Gastroesophageal sphincter (tissue), 4 donors: ENCODE data around the gene DAZAP2. TPM values are rescaled to one million over a fixed set of nuclear protein-coding genes. Genes with fewer than 3 reads are reported as not detected.

Experiments
- ATAC-seq: fragments of 150-250 bp; one replicate; pipeline ENCODE4 v1.9.1; 2016; ENCODE audit warnings: mild to moderate bottlenecking, moderate library complexity
- H3K27ac ChIP-seq, 4 donors: fragments of 200-600 bp; sonication (generic) in 3 of 4; 1 replicate in 3 of 4; 2 replicates in 1 of 4; pipeline ENCODE4 v1.5.1; 2016 to 2019
- H3K27me3 ChIP-seq: fragments of 200-600 bp; sonication (generic); one replicate; pipeline ENCODE4 v1.5.1; 2019
- H3K36me3 ChIP-seq, 2 donors: fragments of 200-600 bp; sonication (generic); one replicate each; pipeline ENCODE4 v1.5.1; 2019; ENCODE audit warnings: control low read depth in 1 of 2
- H3K4me1 ChIP-seq, 3 donors: fragments of 200-600 bp; sonication (generic); 1 replicate in 2 of 3; 2 replicates in 1 of 3; pipeline ENCODE4 v1.5.1; 2016 to 2019; ENCODE audit warnings: control low read depth in 2 of 3
- H3K4me3 ChIP-seq, 2 donors: fragments of 200-600 bp; sonication (generic); one replicate each; pipeline ENCODE4 v1.5.1; 2019; ENCODE audit warnings: mild to moderate bottlenecking in 1 of 2, moderate library complexity in 1 of 2
- H3K9me3 ChIP-seq, 3 donors: fragments of 200-600 bp; sonication (generic); one replicate each; pipeline ENCODE4 v1.5.1; 2017 to 2019; ENCODE audit warnings: control low read depth in 2 of 3
- EP300 ChIP-seq: sonication (generic); formaldehyde crosslinking; IDR thresholded peaks from one replicate; pipeline ENCODE4 v1.6.1; 2017; ENCODE audit warnings: antibody characterized with exemption, mild to moderate bottlenecking
- POLR2A ChIP-seq, 2 donors: fragments of 450-650 bp; IDR thresholded peaks; one replicate each; pipeline ENCODE4 v1.6.1; 2017; ENCODE audit warnings: antibody characterized with exemption in 2 of 2, mild to moderate bottlenecking in 2 of 2, moderate library complexity in 1 of 2
- POLR2AphosphoS5 ChIP-seq: sonication (generic); formaldehyde crosslinking; IDR thresholded peaks from one replicate; pipeline ENCODE4 v1.6.1; 2017; ENCODE audit warnings: antibody characterized with exemption
- WGBS, 2 donors: methylation state at CpG; one replicate each; pipeline ENCODE4 v1.1.5; 2018; ENCODE audit warnings: low coverage in 1 of 2; 5-methylcytosine and 5-hydroxymethylcytosine counted together
- total RNA-seq, 4 donors: library from RNA; depleted of rRNA; stranded (reverse); fragments of >200 nt; gene quantifications; one replicate each; pipeline ENCODE4 v1.1.0, GENCODE V29; 2016
- TF ChIP-seq, protein P1 (sequence below), 4 experiments: fragments of 200-600 bp in 2 of 4; fragments of 450-650 bp in 2 of 4; sonication (generic) in 1 of 4; IDR thresholded peaks; one replicate each; pipeline ENCODE4 v1.5.1; 2017 to 2019; ENCODE audit warnings: antibody characterized with exemption in 4 of 4, mild to moderate bottlenecking in 2 of 4, moderate library complexity in 2 of 4

DAZAP2 gene
- total RNA-seq, 4 donors from 2014 or later, result 261 to 337 (median 311) TPM

DNA sequence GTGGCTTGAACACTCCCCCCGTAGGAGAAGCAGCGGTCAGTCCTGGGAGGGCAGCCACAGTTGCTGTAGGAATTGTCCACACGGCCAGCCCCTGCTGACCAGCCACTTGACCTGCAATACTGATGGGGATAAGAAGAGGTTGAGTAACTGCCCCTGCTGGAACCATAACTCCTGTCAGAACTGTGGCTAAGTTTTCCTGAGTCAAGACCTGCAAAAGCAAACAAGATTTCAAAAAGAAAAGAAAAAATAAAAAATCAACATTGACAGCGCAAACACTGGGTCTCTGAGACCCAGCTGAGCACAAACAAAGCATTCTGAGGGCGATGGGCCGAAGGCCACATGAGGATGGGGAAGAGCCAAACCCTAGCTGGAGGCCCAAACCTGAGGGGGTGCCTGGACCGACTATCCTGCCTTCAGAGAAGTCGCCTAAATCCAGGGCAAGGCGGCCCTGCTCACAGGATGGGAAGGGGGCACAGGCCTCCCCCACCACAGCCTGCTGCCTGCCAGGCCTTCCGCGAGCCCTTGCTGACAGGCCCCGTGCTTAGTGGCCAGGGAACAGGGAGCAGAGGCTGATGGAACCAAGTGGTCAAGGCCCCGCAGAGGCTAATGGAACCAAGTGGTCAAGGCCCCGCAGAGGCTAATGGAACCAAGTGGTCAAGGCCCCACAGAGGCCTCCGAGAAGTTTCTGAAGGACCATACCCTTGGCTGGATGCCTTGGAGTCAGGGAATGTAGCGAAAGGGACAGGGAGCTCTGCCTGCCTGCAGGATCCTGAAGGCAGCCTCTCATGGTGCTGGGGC is 39.9 kb upstream of the DAZAP2 start:
- Histone ChIP-seq H3K4me1 (no peaks in the 10 kb centered on the region), H3K9me3 (no peaks in the 10 kb centered on the region), H3K36me3 (peaks cover 0 to 87% of the 10 kb centered on the region in 2 donors), H3K27me3 (no peaks in the 10 kb centered on the region), H3K4me3 (no peak overlapping the region), H3K27ac (no peak overlapping the region)
- WGBS, 2 donors, result 85 to 89% methylated on average over 6 to 11 of the region's 16 CpGs
- TF ChIP-seq, protein P1, sequence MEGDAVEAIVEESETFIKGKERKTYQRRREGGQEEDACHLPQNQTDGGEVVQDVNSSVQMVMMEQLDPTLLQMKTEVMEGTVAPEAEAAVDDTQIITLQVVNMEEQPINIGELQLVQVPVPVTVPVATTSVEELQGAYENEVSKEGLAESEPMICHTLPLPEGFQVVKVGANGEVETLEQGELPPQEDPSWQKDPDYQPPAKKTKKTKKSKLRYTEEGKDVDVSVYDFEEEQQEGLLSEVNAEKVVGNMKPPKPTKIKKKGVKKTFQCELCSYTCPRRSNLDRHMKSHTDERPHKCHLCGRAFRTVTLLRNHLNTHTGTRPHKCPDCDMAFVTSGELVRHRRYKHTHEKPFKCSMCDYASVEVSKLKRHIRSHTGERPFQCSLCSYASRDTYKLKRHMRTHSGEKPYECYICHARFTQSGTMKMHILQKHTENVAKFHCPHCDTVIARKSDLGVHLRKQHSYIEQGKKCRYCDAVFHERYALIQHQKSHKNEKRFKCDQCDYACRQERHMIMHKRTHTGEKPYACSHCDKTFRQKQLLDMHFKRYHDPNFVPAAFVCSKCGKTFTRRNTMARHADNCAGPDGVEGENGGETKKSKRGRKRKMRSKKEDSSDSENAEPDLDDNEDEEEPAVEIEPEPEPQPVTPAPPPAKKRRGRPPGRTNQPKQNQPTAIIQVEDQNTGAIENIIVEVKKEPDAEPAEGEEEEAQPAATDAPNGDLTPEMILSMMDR (IDR thresholded peaks at IDR 0.05), result no peak
- TF ChIP-seq EP300, result no peak
- ATAC-seq, result no peak

DNA sequence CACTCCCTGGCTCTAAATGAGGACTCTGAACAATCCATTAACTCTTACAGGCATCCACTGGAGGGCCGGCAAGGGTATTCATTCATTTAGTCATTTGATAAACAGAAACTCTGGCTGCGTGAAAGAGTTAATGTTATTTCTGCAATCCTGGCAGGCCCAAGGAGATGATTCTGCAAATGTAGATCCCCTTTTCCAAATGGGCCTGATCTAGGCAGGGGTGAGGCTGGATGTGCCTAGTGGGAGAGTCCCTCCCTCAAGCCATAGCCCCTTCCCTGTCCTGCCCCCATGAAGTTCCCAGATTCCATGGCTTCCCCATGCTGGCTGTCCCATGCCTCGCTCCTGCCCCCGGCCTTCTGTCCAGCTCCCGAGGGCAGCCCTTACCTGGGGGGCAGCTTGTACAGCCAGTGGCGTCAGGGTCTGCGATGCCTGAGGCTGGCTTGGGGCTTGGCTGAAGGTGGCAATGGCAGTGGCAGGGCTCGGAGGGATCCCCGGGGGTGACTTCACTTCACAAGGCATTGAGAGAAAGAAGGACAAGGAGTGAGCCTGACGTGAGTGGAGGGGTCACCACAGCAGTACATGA is 39.2 kb upstream of the DAZAP2 start:
- Histone ChIP-seq H3K27me3 (no peaks in the 10 kb centered on the region), H3K36me3 (peaks cover 0 to 84% of the 10 kb centered on the region in 2 donors), H3K9me3 (no peaks in the 10 kb centered on the region), H3K4me3 (no peak overlapping the region), H3K4me1 (no peaks in the 10 kb centered on the region), H3K27ac (no peak overlapping the region)
- WGBS, 2 donors, result 50% methylated on average over 1 of the region's 10 CpGs; no CpG with 5 or more reads in 1 of the 2 donors
- no peak for TF ChIP-seq POLR2A (IDR thresholded peaks at IDR 0.05)
- TF ChIP-seq, protein P1 (IDR thresholded peaks at IDR 0.05), result no peak
- no peak for TF ChIP-seq POLR2AphosphoS5
- ATAC-seq, result no peak

DNA sequence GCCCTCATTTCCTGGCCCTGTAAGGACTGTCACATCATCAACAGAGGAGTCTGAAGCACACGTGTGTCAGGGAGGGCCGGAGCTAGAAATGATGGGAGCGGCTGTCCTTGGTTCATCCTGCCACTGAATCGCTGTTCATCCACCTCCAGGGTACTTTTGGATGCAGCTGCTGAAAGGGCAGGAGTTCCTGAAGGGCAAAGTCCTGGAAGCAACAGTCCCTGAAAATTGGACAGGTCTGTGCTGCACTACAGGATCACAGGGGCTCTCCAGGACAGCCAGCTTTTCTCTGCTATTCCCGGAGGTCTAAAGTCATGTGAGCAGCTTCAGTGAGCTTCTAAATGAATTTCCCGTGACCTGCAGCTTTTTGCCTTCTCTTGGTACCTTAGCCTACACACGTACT is 38.5 kb upstream of the DAZAP2 start:
- no peaks in the 10 kb centered on the region for H3K9me3 ChIP-seq
- TF ChIP-seq POLR2A (IDR thresholded peaks at IDR 0.05) (no peak), POLR2AphosphoS5 (no peak), EP300 (no peak)
- TF ChIP-seq, protein P1 (IDR thresholded peaks at IDR 0.05), result no peak
- peaks cover 0 to 77% of the 10 kb centered on the region in 2 donors for H3K36me3 ChIP-seq
- no peak for ATAC-seq
- H3K27ac ChIP-seq, result no peak overlapping the region
- H3K4me1 ChIP-seq, result no peaks in the 10 kb centered on the region
- no peak overlapping the region for H3K4me3 ChIP-seq
- no peaks in the 10 kb centered on the region for H3K27me3 ChIP-seq
- 86 to 93% methylated on average over 2 of the region's 7 CpGs for WGBS, 2 donors

DNA sequence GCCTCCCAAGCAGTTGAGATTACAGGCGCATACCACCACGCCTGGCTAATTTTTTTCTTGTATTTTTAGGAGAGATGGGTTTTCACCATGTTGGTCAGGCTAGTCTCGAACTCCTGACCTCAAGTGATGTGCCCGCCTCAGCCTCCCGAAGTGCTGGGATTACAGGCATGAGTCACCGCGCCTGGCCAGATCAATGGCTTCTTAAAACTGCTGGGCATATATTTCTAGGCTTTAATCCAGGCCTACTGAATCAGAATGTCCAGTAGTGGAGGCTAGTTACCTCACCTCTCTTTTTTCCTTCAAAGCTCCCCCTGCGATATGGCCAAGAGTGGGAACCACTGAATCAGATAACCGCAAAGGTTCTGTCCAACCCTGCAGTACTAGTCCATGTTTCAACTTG is 37.8 kb upstream of the DAZAP2 start:
- ATAC-seq, result no peak
- TF ChIP-seq POLR2A (IDR thresholded peaks at IDR 0.05), result no peak
- TF ChIP-seq, protein P1 (IDR thresholded peaks at IDR 0.05), result no peak
- TF ChIP-seq EP300, result no peak
- no peak for TF ChIP-seq POLR2AphosphoS5
- no peak overlapping the region for H3K27ac ChIP-seq
- WGBS, 2 donors, result 85 to 95% methylated on average over 7 to 9 of the region's 9 CpGs
- H3K36me3 ChIP-seq, result peaks cover 0 to 71% of the 10 kb centered on the region in 2 donors
- no peak overlapping the region for H3K4me3 ChIP-seq
- no peaks in the 10 kb centered on the region for H3K27me3 ChIP-seq
- H3K4me1 ChIP-seq, result no peaks in the 10 kb centered on the region
- no peaks in the 10 kb centered on the region for H3K9me3 ChIP-seq

DNA sequence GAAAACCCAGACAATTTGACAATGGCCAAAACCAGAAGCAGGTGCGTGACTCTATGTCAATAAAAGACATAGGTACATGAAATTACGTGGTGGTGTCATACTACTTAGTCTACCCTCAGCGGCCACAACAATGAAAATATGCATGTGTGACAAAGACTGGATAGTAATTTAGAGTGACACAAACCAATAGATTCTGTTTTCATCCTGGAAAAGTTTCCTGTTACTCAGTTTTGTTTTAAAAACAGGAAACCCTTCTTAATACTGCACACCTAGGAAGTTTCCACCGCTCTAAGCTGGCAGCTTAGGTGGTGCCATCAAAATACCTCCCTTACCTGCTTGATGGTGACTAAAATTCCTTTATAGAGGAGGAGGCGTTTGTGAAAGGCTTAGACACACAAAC is 35.9 kb upstream of the DAZAP2 start:
- no peaks in the 10 kb centered on the region for H3K9me3 ChIP-seq
- WGBS, 2 donors, result 88 to 97% methylated on average over 3 to 4 of the region's 5 CpGs
- no peaks in the 10 kb centered on the region for H3K27me3 ChIP-seq
- no peaks in the 10 kb centered on the region for H3K4me1 ChIP-seq
- no peak for ATAC-seq
- H3K27ac ChIP-seq, result no peak overlapping the region
- peaks cover 0 to 68% of the 10 kb centered on the region in 2 donors for H3K36me3 ChIP-seq
- H3K4me3 ChIP-seq, result no peak overlapping the region
- no peak for TF ChIP-seq POLR2A (IDR thresholded peaks at IDR 0.05)
